K562 treated with DMSO at 1 percent for 48 hours (cell line): ENCODE results near the gene AMZ1. TPM values are rescaled to one million over a fixed set of nuclear protein-coding genes. Genes with fewer than 3 reads are reported as not detected.

ENCODE experiments used
- total RNA-seq: library from RNA; unstranded; fragments of 300-600 nt; gene quantifications from 2 replicates; pipeline ENCODE4 v1.2.3, GENCODE V29; 2022; ENCODE audit warnings: low replicate concordance; ENCODE audit errors: extremely low read depth

The AMZ1 gene
- not detected in 2 replicates for total RNA-seq

GRCh38 chr7:2687881-2688318, at the start of gene AMZ1:
Gene AMZ1, plus strand, starts transcription at chr7:2688202. Its CDS starts 12,250 bp downstream, at chr7:2700452.

Other genes starting within 250 kb of the AMZ1 start
- gene GRIFIN, start 211.8 kb upstream of the AMZ1 start, total RNA-seq = not detected in 2 replicates
- not detected in 2 replicates for gene LFNG, start 168.4 kb upstream of the AMZ1 start, total RNA-seq
- not detected in 2 replicates for gene BRAT1, start 132.7 kb upstream of the AMZ1 start, total RNA-seq
- gene IQCE, start 129.2 kb upstream of the AMZ1 start, total RNA-seq = not detected in 2 replicates
- not detected in 2 replicates for gene TTYH3, start 56.2 kb upstream of the AMZ1 start, total RNA-seq
- gene GNA12, start 156.1 kb downstream of the AMZ1 start, total RNA-seq = 82.0 TPM in 1 of 2 replicates, not detected in the other